Dendritic cell treated with granulocyte-macrophage colony-stimulating factor and Interleukin-4, amounts not matched to agents 40 ng/mL and 50 ng/mL, for 4 days (primary cell): ENCODE results near the gene AIFM3.
A peak's percentile ranks its signal among the peaks of the same experiment; 100 is the strongest.
"Not testable (repeated sequence)": the region's sequence is repeated elsewhere in the genome, so short reads cannot be mapped to it uniquely, and the experiment has no call there.

Experiments used
- H3K27ac Mint-ChIP-seq: one replicate; pipeline ENCODE4 v1.8.0; 2022; ENCODE audit warnings: mild to moderate bottlenecking, mixed read lengths
- H3K27me3 Mint-ChIP-seq: one replicate; pipeline ENCODE4 v1.8.0; 2022; ENCODE audit warnings: mild to moderate bottlenecking, mixed read lengths
- H3K36me3 Mint-ChIP-seq: one replicate; pipeline ENCODE4 v1.8.0; 2022; ENCODE audit warnings: low read depth, mixed read lengths
- H3K4me1 Mint-ChIP-seq: one replicate; pipeline ENCODE4 v1.8.0; 2022; ENCODE audit warnings: low read depth, mixed read lengths
- H3K4me3 Mint-ChIP-seq: one replicate; pipeline ENCODE4 v1.8.0; 2022; ENCODE audit warnings: mild to moderate bottlenecking, moderate library complexity, mixed read lengths
- H3K9me3 Mint-ChIP-seq: one replicate; pipeline ENCODE4 v1.8.0; 2022; ENCODE audit warnings: mixed read lengths
- intact Hi-C: fragments of 100-400 bp; cut with micrococcal nuclease; formaldehyde crosslinking; loops from one replicate; pipeline ENCODE4 v1.15.0; 2022

Gene AIFM3

GRCh38 chr22:20999350-21000206, 32.5 kb downstream of the AIFM3 start:
- H3K27me3 Mint-ChIP-seq = no peaks in the 10 kb centered on the region
- H3K4me3 Mint-ChIP-seq = peak overlapping the region; percentile 30
- no peak overlapping the region for H3K27ac Mint-ChIP-seq
- intact Hi-C loops = loop anchor here (10.0 kb wide), 1 partner anchor 115 kb away; no protein-coding TSS in a partner anchor
- H3K36me3 Mint-ChIP-seq = peaks cover 77% of the 10 kb centered on the region
- no peaks in the 10 kb centered on the region for H3K9me3 Mint-ChIP-seq
- H3K4me1 Mint-ChIP-seq = peaks cover 40% of the 10 kb centered on the region

GRCh38 chr22:21000207-21000986, 33.3 kb downstream of the AIFM3 start:
- H3K4me3 Mint-ChIP-seq = peak overlapping the region; percentile 80
- no peaks in the 10 kb centered on the region for H3K9me3 Mint-ChIP-seq
- H3K27ac Mint-ChIP-seq = peak overlapping the region; percentile 99
- peaks cover 69% of the 10 kb centered on the region for H3K36me3 Mint-ChIP-seq
- no peaks in the 10 kb centered on the region for H3K27me3 Mint-ChIP-seq
- peaks cover 40% of the 10 kb centered on the region for H3K4me1 Mint-ChIP-seq
- intact Hi-C loops = loop anchor here (10.0 kb wide), 1 partner anchor 116 kb away; no protein-coding TSS in a partner anchor

- Mint-ChIP-seq H3K27ac (peak overlapping the region; percentile 99), H3K36me3 (peaks cover 62% of the 10 kb centered on the region), H3K4me1 (peaks cover 40% of the 10 kb centered on the region), H3K4me3 (peak overlapping the region; percentile 80), H3K27me3 (no peaks in the 10 kb centered on the region), H3K9me3 (no peaks in the 10 kb centered on the region)
- intact Hi-C loops = loop anchor here (10.0 kb wide), 1 partner anchor 116 kb away; no protein-coding TSS in a partner anchor
Measured at GRCh38 chr22:21000987-21001600, 34.0 kb downstream of the AIFM3 start.

GRCh38 chr22:21001601-21002325, 34.7 kb downstream of the AIFM3 start, which contains the start of gene THAP7:
Gene THAP7, minus strand, starts transcription at chr22:21002118. Its CDS starts 207 bp downstream, at chr22:21001911.
- peaks cover 55% of the 10 kb centered on the region for H3K36me3 Mint-ChIP-seq
- intact Hi-C loops = loop anchor here (10.0 kb wide), 1 partner anchor 117 kb away; no protein-coding TSS in a partner anchor
- H3K4me3 Mint-ChIP-seq = peak within 1 kb of the TSS; percentile 80
- peak within 1 kb of the TSS; percentile 99 for H3K27ac Mint-ChIP-seq
- H3K27me3 Mint-ChIP-seq = peaks cover 2% of the 10 kb centered on the region
- no peaks in the 10 kb centered on the region for H3K9me3 Mint-ChIP-seq
- peaks cover 40% of the 10 kb centered on the region for H3K4me1 Mint-ChIP-seq

GRCh38 chr22:21003782-21004181, 36.7 kb downstream of the AIFM3 start:
- intact Hi-C loops = loop anchor here (10.0 kb wide), 1 partner anchor 119 kb away; no protein-coding TSS in a partner anchor
- H3K27me3 Mint-ChIP-seq = peaks cover 2% of the 10 kb centered on the region

GRCh38 chr22:21009208-21009607, 42.2 kb downstream of the AIFM3 start:
- H3K4me1 Mint-ChIP-seq, H3K27me3 Mint-ChIP-seq, H3K4me3 Mint-ChIP-seq, H3K27ac Mint-ChIP-seq, H3K36me3 Mint-ChIP-seq, H3K9me3 Mint-ChIP-seq: not testable (repeated sequence)
- intact Hi-C loops = loop anchor here (10.0 kb wide), 1 partner anchor 124 kb away; no protein-coding TSS in a partner anchor

More at GRCh38 chr22:21003782-21004181, 36.7 kb downstream of the AIFM3 start:
- H3K27ac Mint-ChIP-seq = no peak overlapping the region
- H3K9me3 Mint-ChIP-seq = no peaks in the 10 kb centered on the region
- no peak overlapping the region for H3K4me3 Mint-ChIP-seq
- H3K36me3 Mint-ChIP-seq = peaks cover 35% of the 10 kb centered on the region
- peaks cover 31% of the 10 kb centered on the region for H3K4me1 Mint-ChIP-seq

GRCh38 chr22:21009638-21010425, 42.8 kb downstream of the AIFM3 start:
- H3K27me3 Mint-ChIP-seq = peaks cover 15% of the 10 kb centered on the region
- no peak overlapping the region for H3K4me3 Mint-ChIP-seq
- no peaks in the 10 kb centered on the region for H3K9me3 Mint-ChIP-seq
- H3K36me3 Mint-ChIP-seq = no peaks in the 10 kb centered on the region
- H3K27ac Mint-ChIP-seq = no peak overlapping the region
- H3K4me1 Mint-ChIP-seq = peaks cover 12% of the 10 kb centered on the region
- intact Hi-C loops = loop anchor here (10.0 kb wide), 1 partner anchor 125 kb away; no protein-coding TSS in a partner anchor

- Mint-ChIP-seq H3K36me3 (no peaks in the 10 kb centered on the region), H3K27ac (no peak overlapping the region), H3K4me3 (no peak overlapping the region), H3K4me1 (peaks cover 18% of the 10 kb centered on the region), H3K27me3 (peaks cover 21% of the 10 kb centered on the region), H3K9me3 (no peaks in the 10 kb centered on the region)
- intact Hi-C loops = no loop called here
Measured at GRCh38 chr22:21010426-21011113, 43.5 kb downstream of the AIFM3 start.

GRCh38 chr22:21012446-21013407, 45.7 kb downstream of the AIFM3 start:
- no peaks in the 10 kb centered on the region for H3K36me3 Mint-ChIP-seq
- peaks cover 18% of the 10 kb centered on the region for H3K4me1 Mint-ChIP-seq
- H3K9me3 Mint-ChIP-seq = no peaks in the 10 kb centered on the region
- no peak overlapping the region for H3K27ac Mint-ChIP-seq
- no peak overlapping the region for H3K4me3 Mint-ChIP-seq
- peaks cover 35% of the 10 kb centered on the region for H3K27me3 Mint-ChIP-seq
- intact Hi-C loops = no loop called here

GRCh38 chr22:21013657-21014201, 46.7 kb downstream of the AIFM3 start:
- Mint-ChIP-seq H3K4me1 (peaks cover 18% of the 10 kb centered on the region), H3K9me3 (no peaks in the 10 kb centered on the region), H3K27me3 (peaks cover 38% of the 10 kb centered on the region), H3K36me3 (no peaks in the 10 kb centered on the region), H3K4me3 (peak overlapping the region; percentile 71), H3K27ac (peak overlapping the region; percentile 81)
- intact Hi-C loops = no loop called here

- peak overlapping the region; percentile 71 for H3K4me3 Mint-ChIP-seq
- intact Hi-C loops = no loop called here
- peaks cover 18% of the 10 kb centered on the region for H3K4me1 Mint-ChIP-seq
- peaks cover 43% of the 10 kb centered on the region for H3K27me3 Mint-ChIP-seq
- peak overlapping the region; percentile 81 for H3K27ac Mint-ChIP-seq
- no peaks in the 10 kb centered on the region for H3K9me3 Mint-ChIP-seq
- H3K36me3 Mint-ChIP-seq = no peaks in the 10 kb centered on the region
Measured at GRCh38 chr22:21014202-21014725, 47.2 kb downstream of the AIFM3 start.
